ENCODE data around the gene PLEKHM2. TPM values are rescaled to one million over a fixed set of nuclear protein-coding genes. Genes with fewer than 3 reads are reported as not detected.

Gene PLEKHM2
- total RNA-seq (2021; fragmentation: NEBNext Ultra II Directional; extraction: Animal tissue kit (Norgen Biotek cat#: 25700)) (47.6 and 47.9 TPM in 2 replicates), polyA plus RNA-seq (2011; rRNA removed) (38.3 and 52.7 TPM in 2 replicates), polyA minus RNA-seq (2011; rRNA and poly(A)+ RNA removed) (23.2 and 25.2 TPM in 2 replicates)
- 38.9 TPM for polyA plus RNA-seq (2011; cell fraction: cytosol; rRNA removed)
- polyA plus RNA-seq (2011; cell fraction: nucleus; rRNA removed): 73.0 TPM
- 22.0 to 43.3 TPM (median 40.8 TPM) in 4 replicates for polyA plus RNA-seq (2012, experiment 1 of 2)
- polyA plus RNA-seq (2012, experiment 2 of 2): 36.7 TPM
- polyA plus RNA-seq (2013, experiment 1 of 2): 33.0 TPM
- 33.2 TPM for polyA plus RNA-seq (2013, experiment 2 of 2)
- polyA minus RNA-seq (2011; cell fraction: cytosol; rRNA and poly(A)+ RNA removed): 30.7 TPM
- 20.5 TPM for polyA minus RNA-seq (2011; cell fraction: nucleus; rRNA and poly(A)+ RNA removed)
- long read RNA-seq, experiment 1, full-length matches to known transcripts: 2 of 61 reads
- long read RNA-seq, experiment 1, partial matches to known transcripts: 47 of 61 reads
- long read RNA-seq, experiment 1, other reads (novel, unspliced or antisense): 12 of 61 reads
- long read RNA-seq, experiment 2, partial matches to known transcripts: 2 of 2 reads
- long read RNA-seq, experiment 2, other reads (novel, unspliced or antisense): 0 of 2 reads

GRCh38 chr1:15684042-15684461, at the start of gene PLEKHM2:
TSS of gene PLEKHM2 (plus strand) at chr1:15684320. CDS start at chr1:15684559, 239 bp downstream.
- peak within 1 kb of the TSS; percentile 42 to 81 (median 74) for H3K4me3 ChIP-seq (ENCODE audit: extremely low read depth in 1 of 4, insufficient read depth in 2 of 4, low read depth in 3 of 4, low read length in 4 of 4)
- H3K27me3 ChIP-seq (replicated peaks in 1 of 4; ENCODE audit: control insufficient read depth in 3 of 4, extremely low read depth in 1 of 4, insufficient read depth in 3 of 4, low read length in 3 of 4): no peaks in the 10 kb centered on the region
- H4K20me1 ChIP-seq (replicated peaks in 1 of 2; ENCODE audit: control insufficient read depth in 1 of 2, insufficient read depth in 2 of 2, low read length in 2 of 2): peaks cover 0 to 3% of the 10 kb centered on the region in 2 experiments
- H3K4me1 ChIP-seq (replicated peaks in 1 of 4; ENCODE audit: control insufficient read depth in 3 of 4, insufficient read depth in 4 of 4, low read length in 3 of 4): peaks cover 0 to 3% (median 0%) of the 10 kb centered on the region in 4 experiments; a peak in 2 of 7 replicates
- H4K5ac ChIP-seq (ENCODE audit: insufficient read length, low read depth, low read length): no peak within 1 kb of the TSS
- H2BK20ac ChIP-seq (ENCODE audit: low read length): no peak within 1 kb of the TSS
- WGBS, 2 experiments (ENCODE audit: extremely low coverage in 1 of 2, insufficient coverage in 1 of 2, insufficient read length in 1 of 2, insufficient replicate concordance in 2 of 2, low coverage in 1 of 2, low lambda C conversion rate in 2 of 2, missing lambda C conversion rate in 1 of 2): 2% methylated on average over 25 of the region's 52 CpGs; no CpG with 5 or more reads in 1 of the 2 experiments
- H2BK120ac ChIP-seq (replicated peaks; ENCODE audit: low read depth, low read length): no peak within 1 kb of the TSS
- H3K79me1 ChIP-seq (ENCODE audit: low read depth, low read length): peaks cover 3% of the 10 kb centered on the region
- no peak within 1 kb of the TSS for H2BK12ac ChIP-seq (ENCODE audit: low read depth, low read length)
- H3K36me3 ChIP-seq (ENCODE audit: control insufficient read depth in 2 of 4, insufficient read depth in 4 of 4, low read length in 3 of 4): no peaks in the 10 kb centered on the region
- ChIA-PET CTCF (ENCODE audit: partially characterized antibody) (interaction anchor here (1.0 kb wide), 1 partner anchor 57 kb away, joined by 4 read pairs; no protein-coding TSS in a partner anchor), POLR2A (ENCODE audit: partially characterized antibody) (interaction anchor here (1.3 to 1.6 kb wide), 2 partner anchors 18 to 66 kb away, joined by 4 to 5 read pairs; partner anchors contain the start of gene DDI2)
- H3K9me3 ChIP-seq (ENCODE audit: insufficient read depth in 2 of 2, low read depth in 1 of 2, low read length in 1 of 2): no peaks in the 10 kb centered on the region
- no peak within 1 kb of the TSS for H2BK5ac ChIP-seq (ENCODE audit: low read depth, low read length)
- H3K4ac ChIP-seq (replicated peaks; ENCODE audit: insufficient read length, low read depth, low read length): peak within 1 kb of the TSS; percentile 38
- H3K18ac ChIP-seq (ENCODE audit: extremely low read depth, low read length): peak within 1 kb of the TSS; percentile 78
- no peak within 1 kb of the TSS for H3K14ac ChIP-seq (ENCODE audit: insufficient read length)
- peak within 1 kb of the TSS; percentile 80 for H4K8ac ChIP-seq (ENCODE audit: extremely low read depth, insufficient read depth, low read length)
- H3K23me2 ChIP-seq (ENCODE audit: low read depth, low read length): peaks cover 2% of the 10 kb centered on the region; the same call in 1 of the 2 replicates
- TF ChIP-seq TAF1 (IDR thresholded peaks at IDR 0.05; ENCODE audit: low read depth, low read length) (peak; percentile 52; the same call in 1 of the 2 replicates), GABPA (IDR thresholded peaks at IDR 0.05; ENCODE audit: borderline replicate concordance, insufficient read depth, low read length) (0 out of 2 replicates have a peak, but pooled peaks have one; percentile 32), POLR2A (IDR thresholded peaks at IDR 0.05; ENCODE audit: control extremely low read depth in 1 of 2, low read depth in 2 of 2, low read length in 2 of 2) (peak; percentile 39 to 40; a peak in 1 of 3 replicates), PHF8 (conservative IDR thresholded peaks at IDR 0.05; ENCODE audit: low read depth, low read length) (peak; percentile 49; the same call in 1 of the 2 replicates), TCF12 (IDR thresholded peaks at IDR 0.05; ENCODE audit: low read depth, low read length) (no peak), KDM4A (IDR thresholded peaks at IDR 0.05; ENCODE audit: low read depth, low read length, severe bottlenecking) (peak; percentile 3), SIN3A (conservative IDR thresholded peaks at IDR 0.05 in 1 of 2, IDR thresholded peaks at IDR 0.05 in 1 of 2; ENCODE audit: low read depth in 1 of 2, low read length in 2 of 2) (no peak)
- H2BK15ac ChIP-seq (ENCODE audit: low read length): no peak within 1 kb of the TSS
- H3K79me2 ChIP-seq (ENCODE audit: control insufficient read depth in 1 of 2, insufficient read depth in 2 of 2, low read length in 2 of 2): peaks cover 6 to 28% of the 10 kb centered on the region in 2 experiments
- no peak within 1 kb of the TSS; the same call in 1 of the 2 replicates for H2AFZ ChIP-seq (ENCODE audit: low read length)
- H2AK5ac ChIP-seq (ENCODE audit: low read depth, low read length): no peak within 1 kb of the TSS
- FAIRE-seq (no peak), DNase-seq (ENCODE audit: low read depth in 1 of 2, low spot score in 2 of 2) (no peak)
- peak within 1 kb of the TSS; percentile 56 to 78 for H3K4me2 ChIP-seq (ENCODE audit: insufficient read depth in 1 of 2, low read depth in 2 of 2, low read length in 2 of 2)
- no peak within 1 kb of the TSS for H3K27ac ChIP-seq (ENCODE audit: low read depth, low read length)
- peak within 1 kb of the TSS; percentile 0 to 88 (median 54); a peak in 5 of 7 replicates for H3K9ac ChIP-seq (replicated peaks in 1 of 4; ENCODE audit: extremely low read depth in 1 of 4, low read depth in 3 of 4, low read length in 3 of 4)
- no peak within 1 kb of the TSS for H4K91ac ChIP-seq (replicated peaks; ENCODE audit: insufficient read length, low read length)
- H3K56ac ChIP-seq (replicated peaks; ENCODE audit: insufficient read length, low read depth, low read length): peak within 1 kb of the TSS; percentile 46
- no peak within 1 kb of the TSS for H3K23ac ChIP-seq (ENCODE audit: insufficient read length)

Measured in H1 (cell line).